Natural killer cell treated with Interleukin-12 subunit alpha and Interleukin-12 subunit beta and Interleukin-15 and Interleukin-18, amount 100 ng/mL, for 72 hours (primary cell): ENCODE data around the gene CLEC16A. TPM values are rescaled to one million over a fixed set of nuclear protein-coding genes. Genes with fewer than 3 reads are reported as not detected.
A peak's percentile ranks its signal among the peaks of the same experiment; 100 is the strongest.

Experiments used
- ATAC-seq, 2 donors: fragments of 150-1000 bp; cut with Tn5 transposase in 1 of 2; sonication (Bioruptor Pico), chemical (Tn5 transposase) in 1 of 2; 2 replicates each; pipeline ENCODE4 v1.10.0; 2021
- DNase-seq: peaks from one replicate; pipeline ENCODE4 v3.0.0; 2022; ENCODE audit warnings: low spot score
- H3K27ac Mint-ChIP-seq, 2 donors: 1 replicate in 1 of 2; 2 replicates in 1 of 2; pipeline ENCODE4 v1.8.0; 2022; ENCODE audit warnings: mixed read lengths in 2 of 2, mild to moderate bottlenecking in 1 of 2, moderate library complexity in 1 of 2
- H3K27me3 Mint-ChIP-seq, 2 donors: 1 replicate in 1 of 2; 2 replicates in 1 of 2; pipeline ENCODE4 v1.8.0; 2022; ENCODE audit warnings: mixed read lengths in 2 of 2
- H3K36me3 Mint-ChIP-seq: one replicate; pipeline ENCODE4 v1.8.0; 2022; ENCODE audit warnings: mixed read lengths
- H3K4me1 Mint-ChIP-seq, 2 donors: 1 replicate in 1 of 2; 2 replicates in 1 of 2; pipeline ENCODE4 v1.8.0; 2022; ENCODE audit warnings: low read depth in 2 of 2, mixed read lengths in 2 of 2, mild to moderate bottlenecking in 1 of 2
- H3K4me3 Mint-ChIP-seq: one replicate; pipeline ENCODE4 v1.8.0; 2022; ENCODE audit warnings: mixed read lengths
- H3K9me3 Mint-ChIP-seq: 2 replicates; pipeline ENCODE4 v1.8.0; 2022; ENCODE audit warnings: mixed read lengths
- total RNA-seq, 2 donors: library from RNA; stranded (reverse); gene quantifications; one replicate each; pipeline ENCODE4 v1.2.3, GENCODE V29; 2022

The CLEC16A gene
- total RNA-seq, 2 donors from 2014 or later, result 42.5 to 60.2 TPM

DNA sequence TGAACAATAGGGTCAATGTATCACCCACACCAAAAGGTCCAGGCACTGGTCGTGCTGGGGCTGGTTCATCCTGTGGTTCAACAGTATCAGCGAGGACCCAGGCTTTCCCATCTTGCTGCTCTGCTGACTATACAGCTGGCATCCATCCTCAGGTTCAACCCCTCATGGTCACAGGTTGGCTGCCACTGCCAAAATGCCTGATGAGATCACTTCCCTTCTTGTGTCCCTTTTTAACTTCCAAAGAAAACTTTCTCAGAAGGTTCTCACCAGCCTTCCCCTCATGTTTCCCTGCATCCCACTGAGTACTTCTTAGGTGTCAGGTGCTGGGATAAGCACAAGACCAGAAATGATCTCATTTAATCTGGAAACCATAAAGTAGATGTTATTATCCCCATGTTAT lies 25.7 kb downstream of the CLEC16A start:
- Mint-ChIP-seq H3K9me3 (peaks cover 6% of the 10 kb centered on the region), H3K27ac (peak overlapping the region; percentile 56 to 74), H3K4me3 (no peak overlapping the region), H3K36me3 (peaks cover 26% of the 10 kb centered on the region), H3K27me3 (no peaks in the 10 kb centered on the region), H3K4me1 (peaks cover 58 to 61% of the 10 kb centered on the region in 2 donors)
- DNase-seq (no peak), ATAC-seq (no peak)

DNA sequence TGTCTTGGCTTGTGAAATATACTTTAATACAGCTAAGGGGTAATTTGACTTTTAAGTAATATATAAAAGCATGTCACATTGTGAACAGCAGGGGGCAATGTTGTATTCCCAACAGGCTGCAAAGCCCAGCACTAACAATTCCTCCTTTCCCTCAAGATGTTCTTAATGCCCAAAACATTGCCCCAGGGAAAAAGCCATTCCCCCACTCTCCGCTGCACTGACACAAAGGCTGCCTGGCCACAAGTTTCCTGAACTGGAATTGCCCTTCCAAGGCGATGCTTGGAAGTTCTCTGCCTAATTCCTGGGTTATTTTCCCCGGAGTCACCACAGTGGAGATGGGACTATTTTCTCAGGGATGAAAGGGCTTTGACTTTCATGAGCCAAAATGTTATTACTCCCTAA lies 27.2 kb downstream of the CLEC16A start:
- Mint-ChIP-seq H3K27me3 (no peaks in the 10 kb centered on the region), H3K27ac (peak overlapping the region; percentile 56 to 74), H3K4me3 (peak overlapping the region; percentile 42), H3K9me3 (no peaks in the 10 kb centered on the region), H3K4me1 (peaks cover 44 to 46% of the 10 kb centered on the region in 2 donors), H3K36me3 (peaks cover 17% of the 10 kb centered on the region)
- ATAC-seq (peak in 1 of 2 donors; percentile 67), DNase-seq (no peak)

DNA sequence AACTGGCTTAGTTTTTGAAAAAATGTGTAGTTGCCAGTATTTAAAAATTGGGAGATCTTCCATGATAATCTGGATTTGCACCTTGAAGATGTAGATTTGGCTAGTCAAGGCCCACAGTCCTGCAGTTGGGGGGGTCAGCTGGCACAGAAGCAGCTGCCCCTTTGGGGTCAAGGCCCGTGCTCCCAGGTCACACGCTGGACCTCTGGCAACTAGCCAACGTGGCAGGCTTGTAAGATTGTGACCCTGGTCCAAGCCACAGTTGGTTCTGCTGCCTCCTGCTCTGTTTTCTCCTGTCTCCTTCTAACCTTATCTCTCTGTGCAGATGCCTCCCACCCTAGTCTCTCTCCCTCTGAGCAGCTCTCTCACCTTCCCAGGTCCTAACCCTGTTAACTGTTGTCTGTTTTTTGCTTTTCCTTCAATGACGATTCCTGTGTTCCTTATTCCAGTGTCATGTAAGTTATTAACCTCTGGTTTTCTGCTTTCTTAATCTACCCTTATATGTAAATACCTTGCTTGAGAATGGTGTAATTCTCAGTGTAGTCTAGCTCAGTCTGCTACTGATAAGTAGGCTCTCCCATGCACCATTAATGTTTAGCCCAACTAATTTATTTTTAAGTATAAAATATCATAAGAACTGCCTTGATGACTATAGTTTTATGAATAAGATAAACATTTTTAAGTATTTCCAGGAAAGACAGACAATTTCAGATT lies 27.9 kb downstream of the CLEC16A start:
- ATAC-seq (peak; percentile 12 to 63), DNase-seq (no peak)
- peak overlapping the region; percentile 56 to 74 for H3K27ac Mint-ChIP-seq
- H3K4me3 Mint-ChIP-seq, result peak overlapping the region; percentile 45
- H3K9me3 Mint-ChIP-seq, result no peaks in the 10 kb centered on the region
- H3K27me3 Mint-ChIP-seq, result no peaks in the 10 kb centered on the region
- peaks cover 44 to 46% of the 10 kb centered on the region in 2 donors for H3K4me1 Mint-ChIP-seq
- H3K36me3 Mint-ChIP-seq, result peaks cover 17% of the 10 kb centered on the region

DNA sequence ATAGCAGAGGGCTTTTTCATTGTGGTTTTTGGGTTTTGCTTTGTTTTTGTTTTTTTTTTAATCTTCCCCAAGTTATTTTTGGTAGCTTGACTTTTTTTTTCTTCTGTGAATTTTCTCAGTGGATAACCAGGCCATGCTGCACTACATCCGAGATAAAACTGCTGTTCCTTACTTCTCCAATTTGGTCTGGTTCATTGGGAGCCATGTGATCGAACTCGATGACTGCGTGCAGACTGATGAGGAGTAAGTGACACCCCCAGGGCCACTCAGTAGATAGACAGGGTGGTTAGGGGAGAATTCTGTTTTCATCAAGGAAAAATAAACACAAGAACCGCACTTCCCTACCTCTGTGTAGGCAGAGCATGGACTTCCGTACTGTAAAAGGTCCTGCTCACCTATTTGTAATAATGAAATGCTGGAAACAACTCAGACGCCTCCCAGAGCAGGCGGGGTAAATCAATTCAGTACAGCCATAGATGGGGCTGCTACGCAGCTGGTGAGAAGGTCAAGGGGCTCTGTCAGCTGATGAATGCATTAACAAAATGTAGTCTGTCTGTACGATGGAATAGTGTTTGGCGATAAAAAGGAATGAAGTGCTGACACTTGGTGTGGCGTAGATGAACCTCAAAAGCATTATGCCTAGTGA lies 28.6 kb downstream of the CLEC16A start:
- DNase-seq (no peak), ATAC-seq (no peak)
- Mint-ChIP-seq H3K27me3 (no peaks in the 10 kb centered on the region), H3K36me3 (peaks cover 23% of the 10 kb centered on the region), H3K27ac (peak overlapping the region; percentile 56 to 74), H3K4me3 (peak overlapping the region; percentile 45), H3K4me1 (peaks cover 50 to 51% of the 10 kb centered on the region in 2 donors), H3K9me3 (no peaks in the 10 kb centered on the region)

DNA sequence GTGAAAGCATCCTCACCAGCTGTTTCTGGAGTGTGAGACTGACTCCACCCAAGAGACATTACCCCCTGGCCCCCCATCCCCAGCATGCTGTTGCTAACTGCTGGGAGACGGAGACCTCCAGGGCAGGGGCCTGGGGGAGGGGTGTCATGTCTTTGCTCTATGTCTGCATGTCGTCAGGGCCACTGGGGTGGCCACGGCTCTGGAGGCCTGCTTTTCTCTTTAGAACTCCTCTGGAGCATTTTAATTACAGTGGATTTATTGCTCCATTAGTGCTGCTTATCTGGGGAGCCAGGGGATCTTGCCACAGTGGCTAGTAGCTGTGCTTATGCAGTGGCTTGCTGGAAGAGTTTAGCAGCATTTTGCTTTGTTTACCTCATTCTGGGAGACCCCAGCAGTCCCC lies 32.3 kb downstream of the CLEC16A start:
- Mint-ChIP-seq H3K9me3 (no peaks in the 10 kb centered on the region), H3K27me3 (no peaks in the 10 kb centered on the region), H3K4me1 (peaks cover 39 to 42% of the 10 kb centered on the region in 2 donors), H3K27ac (peak overlapping the region in 1 of 2 donors; percentile 88), H3K4me3 (no peak overlapping the region), H3K36me3 (peaks cover 24% of the 10 kb centered on the region)
- no peak for DNase-seq
- no peak for ATAC-seq

DNA sequence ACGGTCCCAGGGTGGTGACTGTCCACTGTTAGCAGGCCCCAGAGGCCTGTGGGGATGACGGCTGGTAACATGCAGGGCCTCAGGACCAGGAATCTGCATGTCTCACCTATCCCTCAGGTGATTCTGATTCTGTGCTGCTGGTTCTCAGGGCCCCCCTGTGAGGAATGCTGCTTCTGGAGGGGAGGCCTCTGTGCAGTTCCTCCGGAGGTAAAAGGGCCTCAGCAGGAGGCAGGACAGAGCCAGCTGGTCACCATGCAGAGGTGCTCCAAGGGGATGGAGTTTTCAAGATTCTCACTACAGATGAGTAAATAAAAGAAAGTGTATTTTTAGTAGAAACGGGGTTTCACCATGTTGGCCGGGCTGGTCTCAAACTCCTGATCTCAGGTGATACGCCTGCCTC lies 33.8 kb downstream of the CLEC16A start:
- peak overlapping the region; percentile 36 to 88 for H3K27ac Mint-ChIP-seq
- no peak for DNase-seq
- H3K4me1 Mint-ChIP-seq, result peaks cover 42% of the 10 kb centered on the region in 2 donors
- H3K36me3 Mint-ChIP-seq, result peaks cover 30% of the 10 kb centered on the region
- H3K4me3 Mint-ChIP-seq, result no peak overlapping the region
- H3K27me3 Mint-ChIP-seq, result no peaks in the 10 kb centered on the region
- ATAC-seq, result no peak
- no peaks in the 10 kb centered on the region for H3K9me3 Mint-ChIP-seq

DNA sequence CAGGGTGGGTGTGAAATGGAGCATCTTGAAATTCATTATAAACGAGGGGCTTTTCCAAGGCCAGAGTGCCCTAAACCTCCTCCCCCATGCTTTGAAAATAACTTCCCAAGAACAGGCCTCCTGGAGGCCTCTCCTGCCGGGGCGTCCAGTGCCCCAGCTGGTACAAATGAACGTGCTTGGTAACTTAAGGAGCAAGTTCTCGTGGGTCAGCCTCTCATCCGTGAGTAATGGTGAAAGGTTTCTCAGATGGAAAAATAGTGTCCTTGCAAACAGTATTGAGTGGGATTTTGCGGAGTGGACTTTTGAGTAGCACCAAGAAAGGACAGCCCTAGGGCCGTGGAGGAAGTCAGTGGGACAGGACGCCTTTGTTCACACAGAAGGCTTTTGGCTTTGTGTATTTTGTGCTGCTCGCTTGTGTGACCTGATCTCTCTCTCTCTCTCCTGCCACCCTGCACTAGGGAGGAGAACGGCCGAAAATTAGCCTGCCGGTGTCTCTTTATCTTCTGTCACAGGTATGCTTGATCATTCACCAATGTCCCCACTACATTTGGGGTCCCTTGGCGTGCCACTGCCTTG lies 34.6 kb downstream of the CLEC16A start:
- Mint-ChIP-seq H3K27me3 (no peaks in the 10 kb centered on the region), H3K27ac (peak overlapping the region; percentile 36 to 88), H3K36me3 (peaks cover 29% of the 10 kb centered on the region), H3K4me1 (peaks cover 43 to 47% of the 10 kb centered on the region in 2 donors), H3K4me3 (no peak overlapping the region), H3K9me3 (no peaks in the 10 kb centered on the region)
- DNase-seq (no peak), ATAC-seq (no peak)

DNA sequence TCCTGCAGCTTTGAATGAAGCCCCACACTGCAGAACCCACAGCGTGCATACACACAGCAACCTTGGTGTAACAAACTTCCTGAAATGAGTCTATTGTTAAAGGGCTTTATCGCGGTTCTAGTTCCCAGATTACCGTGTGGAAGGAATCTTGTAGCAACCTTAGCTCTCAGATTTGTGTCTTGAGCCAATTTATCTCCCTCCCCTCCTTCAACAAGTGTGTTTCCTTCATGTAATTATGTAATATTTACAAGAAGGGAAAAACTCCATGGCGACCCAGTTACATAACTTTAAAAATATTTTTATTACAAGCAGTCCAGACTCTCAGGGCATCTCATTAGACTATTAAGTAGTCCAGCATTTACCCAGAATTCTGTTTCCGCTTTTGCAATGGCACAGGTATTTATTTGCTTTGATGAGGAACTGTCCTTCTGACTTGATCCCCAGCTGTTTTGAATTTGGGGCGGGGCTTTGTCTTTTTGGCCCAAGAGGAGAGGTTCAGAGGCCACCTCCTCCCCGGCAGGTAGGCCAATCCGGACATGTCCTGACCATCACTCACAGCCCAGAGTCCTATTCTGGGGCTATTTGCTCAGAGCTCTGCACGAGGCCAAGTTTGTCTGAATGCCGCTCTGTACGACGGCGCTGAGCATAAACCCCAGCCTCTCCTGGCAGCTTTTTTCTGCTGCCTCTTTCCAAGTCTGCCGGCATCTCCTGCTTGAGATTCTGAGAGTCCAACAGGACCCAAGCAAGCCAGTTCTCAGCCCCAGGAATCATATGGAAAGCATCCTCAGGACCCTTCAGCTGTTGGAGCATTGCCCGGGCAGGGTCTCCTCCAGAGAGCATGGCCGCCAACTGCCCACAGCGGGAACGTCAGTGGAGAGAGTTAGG lies 35.6 kb downstream of the CLEC16A start:
- Mint-ChIP-seq H3K36me3 (peaks cover 29% of the 10 kb centered on the region), H3K4me1 (peaks cover 44 to 48% of the 10 kb centered on the region in 2 donors)
- ATAC-seq, result no peak

DNA sequence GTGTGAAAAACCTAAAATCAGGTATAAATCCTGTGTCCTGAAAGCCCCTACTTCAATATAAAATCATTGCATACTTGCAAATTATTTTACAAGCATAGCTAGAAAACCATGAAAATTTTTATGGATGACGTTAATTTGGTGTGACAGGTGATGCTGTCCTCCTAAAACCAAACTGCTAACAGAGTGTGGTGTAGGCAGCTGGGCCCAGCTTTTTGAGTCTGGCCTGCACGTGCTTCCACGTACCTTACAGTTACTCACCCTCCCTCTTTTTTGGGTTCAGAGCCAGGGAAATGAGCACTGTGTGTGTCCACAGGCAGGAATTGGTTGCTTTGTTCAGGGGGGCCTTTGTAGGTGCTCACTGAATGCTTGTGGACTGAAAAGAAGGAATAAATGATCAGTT lies 36.4 kb downstream of the CLEC16A start:
- H3K4me1 Mint-ChIP-seq, result peaks cover 44 to 48% of the 10 kb centered on the region in 2 donors
- no peak for ATAC-seq
- H3K4me3 Mint-ChIP-seq, result peak overlapping the region; percentile 70
- DNase-seq, result no peak
- no peaks in the 10 kb centered on the region for H3K9me3 Mint-ChIP-seq
- H3K27ac Mint-ChIP-seq, result peak overlapping the region in 1 of 2 donors; percentile 64
- no peaks in the 10 kb centered on the region for H3K27me3 Mint-ChIP-seq
- H3K36me3 Mint-ChIP-seq, result peaks cover 29% of the 10 kb centered on the region

More for the DNA sequence above, 35.6 kb downstream of the CLEC16A start:
- peak overlapping the region; percentile 70 for H3K4me3 Mint-ChIP-seq
- H3K9me3 Mint-ChIP-seq, result no peaks in the 10 kb centered on the region
- DNase-seq, result no peak
- peak overlapping the region in 1 of 2 donors; percentile 75 for H3K27ac Mint-ChIP-seq
- H3K27me3 Mint-ChIP-seq, result no peaks in the 10 kb centered on the region

DNA sequence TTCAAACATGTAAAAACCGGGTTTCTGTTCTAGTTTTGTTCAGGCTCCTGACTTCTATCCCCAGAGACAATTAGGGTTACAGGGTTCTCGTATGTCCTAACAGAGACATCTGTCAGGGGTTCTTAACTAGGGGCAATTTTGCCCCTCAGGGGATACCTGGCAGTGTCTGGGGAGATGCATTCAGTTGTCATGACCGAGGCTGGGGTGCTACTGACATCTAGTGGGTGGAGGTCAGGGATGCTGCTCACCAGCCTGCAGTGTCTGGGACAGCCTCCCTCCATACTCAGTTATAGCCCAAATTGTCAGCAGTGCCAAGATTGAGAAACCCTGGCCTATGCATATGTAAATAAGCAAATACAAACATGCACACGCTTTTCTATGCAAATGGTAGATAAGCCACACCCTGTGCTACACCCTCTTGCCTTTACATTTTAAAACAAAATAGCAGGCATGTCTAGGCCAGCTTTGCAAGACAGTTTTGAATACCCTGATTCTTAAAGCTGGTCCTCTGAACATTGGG lies 37.4 kb downstream of the CLEC16A start:
- H3K27me3 Mint-ChIP-seq, result no peaks in the 10 kb centered on the region
- H3K27ac Mint-ChIP-seq, result peak overlapping the region; percentile 77 to 92
- peak; percentile 85 to 88 for ATAC-seq
- no peak for DNase-seq
- H3K36me3 Mint-ChIP-seq, result peaks cover 29% of the 10 kb centered on the region
- peak overlapping the region; percentile 88 for H3K4me3 Mint-ChIP-seq
- peaks cover 52 to 55% of the 10 kb centered on the region in 2 donors for H3K4me1 Mint-ChIP-seq
- no peaks in the 10 kb centered on the region for H3K9me3 Mint-ChIP-seq

DNA sequence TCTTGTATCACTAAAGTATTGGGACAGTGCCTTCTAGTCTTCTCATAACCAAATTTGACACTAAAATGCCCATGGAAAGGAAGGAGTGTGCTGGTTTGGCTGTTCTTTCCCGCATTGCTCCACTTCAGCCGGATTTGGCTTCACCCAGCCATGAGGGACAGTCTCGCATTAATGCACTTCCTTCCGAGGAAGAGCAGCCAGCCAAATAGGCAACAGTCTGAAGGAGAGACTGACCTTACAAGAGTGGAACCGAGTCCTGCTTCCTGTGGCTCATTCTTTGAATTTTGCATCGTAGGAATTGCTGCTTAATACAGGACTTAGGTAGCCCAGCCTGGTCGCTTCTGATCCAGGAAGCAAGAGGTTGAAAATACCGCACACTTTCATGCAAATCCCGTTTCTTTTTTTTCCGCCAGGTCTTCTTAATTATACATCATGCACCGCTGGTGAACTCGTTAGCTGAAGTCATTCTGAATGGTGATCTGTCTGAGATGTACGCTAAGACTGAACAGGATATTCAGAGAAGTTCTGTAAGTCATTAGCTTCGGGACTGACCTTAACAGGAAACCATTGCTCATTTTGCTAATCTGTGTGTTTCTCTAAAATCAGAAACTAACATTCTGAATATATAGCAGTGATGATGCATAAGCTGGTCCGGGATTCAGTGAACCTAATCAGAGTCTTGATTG lies 38.2 kb downstream of the CLEC16A start:
- peaks cover 54 to 61% of the 10 kb centered on the region in 2 donors for H3K4me1 Mint-ChIP-seq
- H3K27ac Mint-ChIP-seq, result peak overlapping the region; percentile 77 to 92
- ATAC-seq, result peak in 1 of 2 donors; percentile 69
- no peak for DNase-seq
- no peaks in the 10 kb centered on the region for H3K27me3 Mint-ChIP-seq
- H3K36me3 Mint-ChIP-seq, result peaks cover 26% of the 10 kb centered on the region
- H3K9me3 Mint-ChIP-seq, result no peaks in the 10 kb centered on the region
- H3K4me3 Mint-ChIP-seq, result peak overlapping the region; percentile 88

DNA sequence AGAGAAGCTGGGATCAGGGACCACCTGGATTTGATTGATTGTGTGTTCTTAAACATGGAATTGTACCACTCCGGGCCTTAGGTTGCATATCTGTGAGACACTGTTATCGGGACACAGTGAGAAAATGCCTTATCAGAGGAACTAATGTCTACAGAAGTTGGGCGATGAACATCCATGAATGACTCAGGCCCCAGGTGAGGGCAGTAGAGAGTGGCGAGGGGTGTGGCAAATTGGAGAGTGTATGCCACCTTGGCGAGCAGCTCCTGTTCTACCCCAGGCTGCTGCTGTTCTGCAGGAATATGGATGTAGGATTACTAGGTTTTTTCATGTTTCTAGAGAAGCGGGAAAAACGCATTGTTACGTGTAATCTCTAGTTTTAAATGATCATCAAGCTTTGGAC lies 38.8 kb downstream of the CLEC16A start:
- no peaks in the 10 kb centered on the region for H3K9me3 Mint-ChIP-seq
- peaks cover 57 to 61% of the 10 kb centered on the region in 2 donors for H3K4me1 Mint-ChIP-seq
- no peaks in the 10 kb centered on the region for H3K27me3 Mint-ChIP-seq
- peak overlapping the region; percentile 88 for H3K4me3 Mint-ChIP-seq
- H3K27ac Mint-ChIP-seq, result peak overlapping the region; percentile 77 to 92
- H3K36me3 Mint-ChIP-seq, result peaks cover 22% of the 10 kb centered on the region
- DNase-seq, result no peak
- no peak for ATAC-seq

DNA sequence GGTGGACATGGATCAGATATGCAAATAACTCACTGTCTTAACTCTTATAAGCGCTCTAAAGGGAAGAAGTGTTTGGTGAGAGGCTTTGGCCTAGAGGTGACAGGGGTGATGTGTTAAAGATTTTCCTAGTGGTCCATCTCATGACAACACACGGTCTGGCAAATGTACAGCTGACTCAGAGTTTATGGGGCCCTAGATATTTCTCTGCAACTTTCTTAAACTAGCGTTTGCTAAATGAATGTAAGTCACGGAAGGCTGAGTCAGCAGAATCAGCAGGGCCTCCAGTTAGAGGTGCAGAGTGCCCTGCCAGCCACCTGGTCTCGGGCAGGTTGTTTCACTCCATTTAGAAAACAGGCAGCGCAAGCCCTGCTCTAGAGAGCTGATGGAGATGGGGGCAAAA lies 40.1 kb downstream of the CLEC16A start:
- ATAC-seq (no peak), DNase-seq (no peak)
- Mint-ChIP-seq H3K27me3 (no peaks in the 10 kb centered on the region), H3K4me1 (peaks cover 65 to 71% of the 10 kb centered on the region in 2 donors), H3K27ac (peak overlapping the region; percentile 77 to 92), H3K9me3 (no peaks in the 10 kb centered on the region), H3K4me3 (peak overlapping the region; percentile 53), H3K36me3 (peaks cover 18% of the 10 kb centered on the region)
